NCI-H82 treated with DMSO at 0.1 percent for 48 hours (cell line): Measurements from ENCODE around the gene TTC27.

Experiments used
- DNase-seq: peaks from one replicate; lab custom pipeline; 2025; ENCODE audit not compliant: unreplicated experiment; lab: John Stamatoyannopoulos, UW

TTC27 gene

DNA sequence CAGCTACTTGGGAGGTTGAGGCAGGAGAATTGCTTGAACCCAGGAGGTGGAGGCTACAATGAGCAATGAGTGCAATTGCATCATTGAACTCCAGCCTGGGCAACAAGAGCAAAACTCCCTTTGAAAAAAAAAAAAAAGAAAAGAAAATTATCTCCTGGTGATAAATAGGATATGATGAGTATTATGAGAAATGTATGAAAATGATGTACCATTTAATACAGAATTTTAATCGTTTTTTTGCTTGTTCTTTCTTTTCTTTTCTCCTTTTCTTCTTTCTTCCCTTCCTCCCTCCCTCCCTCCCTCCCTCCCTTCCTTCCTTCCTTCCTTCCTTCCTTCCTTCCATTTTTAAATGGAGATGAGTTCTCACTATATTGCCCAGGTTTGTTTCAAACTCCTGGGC, 40.4 kb downstream of the TTC27 start:
- DNase-seq, result no peak

DNA sequence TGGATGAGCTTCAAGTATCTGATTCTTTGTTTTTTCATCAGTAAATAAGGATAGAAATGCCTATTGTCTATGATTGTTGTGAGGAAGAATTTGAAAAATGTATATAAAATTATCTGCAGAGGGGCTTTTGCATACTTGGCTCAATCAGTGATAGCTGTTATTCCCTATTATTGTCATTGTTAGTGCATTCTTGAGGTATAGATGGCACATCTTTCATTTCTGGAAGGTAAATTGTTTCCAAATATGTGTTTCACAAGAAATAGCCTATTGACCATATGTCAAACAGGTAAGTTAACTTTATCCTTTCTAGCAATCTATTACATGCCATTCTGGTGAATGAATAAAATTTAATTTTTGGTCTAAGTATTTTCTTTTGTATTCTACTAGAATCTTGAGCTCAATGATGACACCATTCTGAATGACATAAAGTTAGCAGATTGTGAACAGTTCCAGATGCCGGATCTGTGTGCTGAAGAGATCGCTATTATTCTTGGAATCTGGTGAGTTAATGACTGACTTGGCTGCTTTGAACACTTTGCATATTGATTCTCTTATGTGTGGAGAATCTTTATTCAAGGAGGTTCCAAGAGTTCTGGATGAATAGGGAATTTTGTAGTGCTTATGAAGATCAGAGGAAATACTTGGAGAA, 44.2 kb downstream of the TTC27 start:
- DNase-seq, result no peak

DNA sequence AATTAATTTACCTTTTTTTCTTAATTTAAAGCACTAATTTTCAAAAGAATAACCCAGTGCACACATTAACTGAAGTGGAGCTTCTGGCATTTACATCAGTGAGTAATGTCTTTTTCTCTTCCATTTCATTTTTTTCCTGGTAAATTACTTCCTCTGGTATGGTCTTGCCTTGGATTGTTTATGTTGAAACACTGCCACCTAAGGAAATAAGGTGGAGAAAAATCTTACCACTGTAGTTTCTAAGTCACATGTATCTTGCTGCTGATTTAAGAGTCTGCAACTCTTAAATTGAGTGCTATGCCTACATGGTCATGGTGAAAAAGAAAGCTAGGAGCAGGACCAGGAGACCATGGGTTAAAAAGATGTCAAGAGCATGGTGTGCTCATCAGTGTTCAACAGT, 51.0 kb downstream of the TTC27 start:
- DNase-seq, result no peak

DNA sequence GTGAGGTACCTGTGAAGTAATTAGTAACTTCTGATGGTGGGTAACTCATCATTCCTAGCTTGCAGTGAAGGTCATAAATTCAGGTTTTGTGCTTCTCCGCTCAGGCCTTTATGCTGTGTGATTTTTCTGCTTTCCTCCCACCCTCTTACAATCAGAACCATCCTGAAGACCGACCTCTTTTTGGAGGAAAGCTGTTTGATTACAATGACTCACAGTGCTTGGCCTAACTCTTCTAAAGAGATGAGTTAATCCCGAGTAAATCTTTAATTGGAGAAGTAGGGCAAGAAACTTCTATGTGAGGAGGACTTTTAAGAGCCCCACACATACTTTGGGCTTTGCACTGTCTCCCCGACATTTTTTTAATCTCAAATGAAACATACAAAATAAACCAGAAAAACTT, 53.1 kb downstream of the TTC27 start:
- no peak for DNase-seq

DNA sequence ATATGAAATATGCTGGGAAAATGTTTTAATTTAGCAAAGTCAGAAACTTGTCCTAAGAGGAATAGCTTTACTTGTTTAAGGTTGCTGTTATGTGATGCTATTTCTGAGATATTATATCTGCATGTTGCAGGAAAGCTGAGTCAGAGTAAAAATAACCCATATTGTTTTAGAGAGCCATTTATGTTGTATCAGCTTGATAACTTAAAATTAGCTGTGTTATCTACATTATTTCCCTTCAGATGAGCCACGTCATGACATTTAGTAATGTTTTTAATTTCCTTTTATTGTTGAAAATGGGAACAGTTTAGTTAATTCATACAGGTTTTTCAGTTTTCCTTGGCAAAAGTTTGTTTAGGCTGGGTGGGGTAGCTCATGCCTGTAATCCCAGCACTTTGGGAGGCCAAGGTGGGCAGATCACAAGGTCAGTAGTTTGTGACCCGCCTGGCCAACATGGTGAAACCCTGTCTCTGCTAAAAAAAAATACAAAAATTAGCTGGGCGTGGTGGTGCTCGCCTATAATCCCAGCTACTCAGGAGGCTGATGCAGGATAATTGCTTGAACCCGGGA, 55.8 kb downstream of the TTC27 start:
- DNase-seq, result no peak

DNA sequence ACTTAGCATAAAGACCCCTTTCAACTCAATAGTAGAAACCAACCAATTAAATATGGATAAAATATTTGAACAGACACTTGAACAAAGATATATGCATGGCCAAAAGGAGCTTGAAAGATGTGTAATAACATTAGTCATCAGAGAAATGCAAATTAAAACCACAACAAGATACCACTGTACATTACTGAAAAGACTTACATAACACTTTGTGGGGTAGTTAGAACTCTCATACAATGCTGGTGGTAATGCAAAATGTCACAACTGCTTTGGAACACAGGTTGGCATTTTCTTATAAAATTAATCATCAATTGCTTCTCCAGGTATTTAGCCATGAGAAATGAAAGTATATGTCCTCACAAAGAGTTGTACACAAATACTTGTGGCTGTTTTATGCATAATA, 60.7 kb downstream of the TTC27 start:
- DNase-seq, result no peak

DNA sequence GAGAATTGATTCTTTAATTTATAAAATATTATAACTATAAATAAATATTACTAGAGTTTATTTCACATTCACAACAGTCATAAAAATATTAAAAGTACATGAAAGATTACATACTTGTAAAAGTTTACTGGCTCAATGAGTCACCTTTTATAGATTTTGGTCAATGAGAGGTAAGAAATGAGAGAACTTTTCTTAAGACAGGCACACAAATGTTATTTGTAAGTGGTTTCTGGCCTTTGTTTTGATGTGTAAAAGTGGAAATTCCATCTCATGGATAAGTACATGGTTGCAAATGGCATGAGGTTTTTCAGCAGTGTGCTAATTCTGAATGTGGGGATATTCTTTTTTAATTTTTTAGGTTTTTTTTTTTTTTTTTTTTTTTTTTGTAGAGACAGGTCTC, 63.8 kb downstream of the TTC27 start:
- no peak for DNase-seq

DNA sequence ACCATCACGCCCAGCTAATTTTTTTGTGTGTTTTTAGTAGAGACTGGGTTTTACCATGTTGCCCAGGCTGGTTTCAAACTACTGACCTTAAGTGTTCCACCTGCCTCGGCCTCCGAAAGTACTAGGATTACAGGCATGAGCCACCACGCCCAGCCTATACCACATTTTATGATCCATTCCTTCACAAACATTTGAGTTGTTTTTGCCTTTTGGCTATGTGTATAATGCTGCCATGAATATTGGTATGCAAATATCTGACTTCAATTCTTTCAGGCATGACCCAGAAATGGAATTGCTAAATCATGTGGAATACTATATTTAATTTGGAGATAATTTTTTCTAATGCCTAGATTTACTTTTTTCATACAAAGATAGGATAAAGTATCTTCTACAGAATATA, 68.6 kb downstream of the TTC27 start:
- DNase-seq, result no peak

DNA sequence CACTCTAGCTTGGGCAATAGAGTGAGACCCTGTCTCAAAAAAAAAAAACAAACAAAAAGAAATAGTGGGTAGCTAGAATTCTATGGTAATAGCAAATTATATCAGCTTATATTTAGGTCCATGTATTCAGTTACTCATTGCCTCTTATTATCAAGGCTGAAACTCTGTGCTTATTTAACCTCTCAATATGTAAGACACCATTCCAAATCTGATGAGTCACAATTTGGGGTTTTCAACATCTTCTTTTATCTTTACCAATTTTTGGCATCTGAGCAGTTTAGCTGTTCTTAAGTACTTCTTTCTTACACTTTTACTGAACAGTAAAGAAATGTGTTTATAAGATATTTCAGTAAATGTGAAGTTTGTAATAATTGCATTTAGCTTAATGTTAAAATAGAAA, 69.3 kb downstream of the TTC27 start:
- DNase-seq, result no peak

DNA sequence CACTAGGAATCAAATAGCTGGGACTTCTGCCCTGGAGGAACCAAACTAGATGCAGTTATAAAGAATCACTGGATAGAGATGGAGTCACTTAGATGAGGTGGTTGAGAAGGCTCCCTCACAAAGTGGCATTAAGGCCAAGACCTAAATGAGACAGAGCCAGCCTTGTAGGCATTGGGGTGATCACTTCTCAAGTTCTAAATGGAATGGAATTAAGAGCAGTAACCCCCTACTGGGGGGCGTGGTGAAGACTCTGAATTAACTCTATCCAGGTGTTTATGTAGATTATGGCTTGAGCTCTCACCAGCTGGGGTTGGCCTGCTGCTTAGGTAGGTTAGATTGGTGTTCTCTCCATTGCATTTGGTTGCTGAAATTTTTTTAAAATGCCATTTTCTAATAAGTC, 71.3 kb downstream of the TTC27 start:
- DNase-seq, result no peak

DNA sequence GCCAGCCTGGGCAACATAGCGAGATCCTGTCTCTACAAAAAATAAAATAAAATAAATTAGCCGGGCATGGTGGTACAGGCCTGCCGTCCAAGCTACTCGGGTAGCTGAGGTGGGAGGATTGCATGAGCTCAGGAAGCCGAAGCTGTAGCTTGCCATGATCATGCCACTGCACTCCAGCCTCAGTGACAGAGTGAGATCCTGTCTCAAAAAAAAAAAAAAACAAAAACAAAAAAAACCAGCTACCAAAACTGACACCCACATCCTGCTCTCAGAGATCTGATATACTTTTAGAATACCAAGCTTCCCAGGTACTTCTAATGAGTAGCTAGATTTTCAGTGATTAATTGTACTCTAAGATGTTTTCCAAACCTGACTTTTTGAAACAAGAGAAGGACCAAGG, 74.0 kb downstream of the TTC27 start:
- no peak for DNase-seq

DNA sequence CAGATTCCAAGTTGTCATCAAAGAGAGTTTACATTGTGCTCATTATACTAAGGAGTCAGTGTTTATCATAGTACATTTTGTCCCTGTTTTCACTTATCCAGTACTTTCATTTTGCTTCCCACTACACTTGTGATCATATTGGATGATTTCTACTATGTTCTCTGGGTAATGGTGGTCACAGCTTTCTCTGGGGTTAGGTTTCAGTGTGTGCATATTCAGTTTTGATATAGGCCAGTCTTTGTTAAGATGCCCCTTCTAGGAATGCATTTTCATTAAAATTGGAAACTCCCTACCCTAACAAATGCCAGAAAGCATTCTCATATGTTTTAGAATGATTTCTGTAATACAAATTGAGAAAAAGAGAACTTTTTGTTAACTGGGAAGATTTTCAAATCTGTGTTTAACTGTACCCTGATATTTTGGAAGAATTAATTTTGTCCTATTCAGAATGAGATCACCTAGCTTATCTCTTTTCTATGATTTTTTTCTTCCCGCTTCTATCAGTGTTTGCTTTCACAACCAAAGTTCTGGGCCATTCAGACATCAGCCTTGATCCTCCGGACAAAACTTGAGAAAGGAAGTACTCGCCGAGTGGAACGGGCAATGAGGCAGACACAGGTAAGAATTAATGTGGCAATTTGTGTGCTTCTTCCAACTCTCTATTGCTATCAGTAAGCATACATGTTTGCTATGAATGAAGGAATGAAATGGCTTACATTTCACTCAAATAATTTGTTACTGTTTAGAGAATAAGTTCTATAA, 74.6 kb downstream of the TTC27 start:
- no peak for DNase-seq

DNA sequence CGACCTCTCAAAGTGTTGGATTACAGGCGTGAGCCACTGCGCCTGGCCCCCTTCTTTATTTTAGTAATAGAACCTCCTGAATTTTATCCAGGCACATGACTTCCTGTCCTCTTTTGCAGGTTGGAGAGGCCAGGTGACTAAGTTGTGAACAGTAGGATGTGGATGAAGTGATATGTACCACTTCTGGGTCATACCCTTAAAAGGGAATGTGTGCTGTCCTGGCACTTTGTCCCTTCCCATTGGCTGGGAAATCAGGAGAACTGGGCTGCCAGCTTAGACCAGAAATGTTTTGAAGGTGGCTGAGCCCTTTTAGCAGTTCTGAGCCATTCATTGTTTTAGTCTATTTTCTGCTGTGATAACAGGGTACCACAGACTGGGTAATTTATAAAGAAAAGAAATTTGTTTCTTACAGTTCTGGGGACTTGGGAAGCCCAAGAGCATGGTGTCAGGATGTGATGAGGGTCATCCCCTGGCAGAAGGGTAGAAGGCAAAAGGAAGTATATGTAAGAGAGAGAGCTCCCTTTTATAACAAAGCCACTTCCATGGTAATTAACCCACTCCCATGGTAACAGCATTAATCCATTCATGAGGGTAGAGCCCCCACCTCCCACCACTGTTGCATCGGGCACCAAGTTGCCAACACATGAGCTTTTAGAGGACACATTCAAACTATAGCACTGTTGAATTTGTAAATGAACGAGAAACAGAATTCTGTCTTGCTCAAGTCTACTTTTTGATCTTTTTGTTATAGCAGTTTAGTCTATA, 79.1 kb downstream of the TTC27 start:
- DNase-seq, result no peak

DNA sequence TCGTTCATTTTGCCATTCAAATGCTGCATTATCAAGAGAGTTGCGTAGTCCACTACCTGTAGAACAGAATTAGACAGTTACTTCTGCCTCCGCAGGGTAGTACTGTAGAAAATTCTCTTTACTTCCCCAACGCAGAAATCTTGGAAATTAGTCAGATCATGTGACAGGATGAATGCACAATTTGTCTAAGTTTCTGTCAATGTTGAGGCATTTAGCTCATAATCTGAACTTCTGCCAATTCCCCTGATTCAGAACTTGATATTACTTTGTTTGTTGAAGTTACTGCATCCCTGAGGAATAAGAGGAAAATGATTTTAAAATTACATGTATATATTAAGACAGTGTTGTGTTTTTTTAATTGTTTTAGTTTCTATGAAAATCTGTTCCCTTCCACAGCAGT, 83.4 kb downstream of the TTC27 start:
- DNase-seq, result no peak

DNA sequence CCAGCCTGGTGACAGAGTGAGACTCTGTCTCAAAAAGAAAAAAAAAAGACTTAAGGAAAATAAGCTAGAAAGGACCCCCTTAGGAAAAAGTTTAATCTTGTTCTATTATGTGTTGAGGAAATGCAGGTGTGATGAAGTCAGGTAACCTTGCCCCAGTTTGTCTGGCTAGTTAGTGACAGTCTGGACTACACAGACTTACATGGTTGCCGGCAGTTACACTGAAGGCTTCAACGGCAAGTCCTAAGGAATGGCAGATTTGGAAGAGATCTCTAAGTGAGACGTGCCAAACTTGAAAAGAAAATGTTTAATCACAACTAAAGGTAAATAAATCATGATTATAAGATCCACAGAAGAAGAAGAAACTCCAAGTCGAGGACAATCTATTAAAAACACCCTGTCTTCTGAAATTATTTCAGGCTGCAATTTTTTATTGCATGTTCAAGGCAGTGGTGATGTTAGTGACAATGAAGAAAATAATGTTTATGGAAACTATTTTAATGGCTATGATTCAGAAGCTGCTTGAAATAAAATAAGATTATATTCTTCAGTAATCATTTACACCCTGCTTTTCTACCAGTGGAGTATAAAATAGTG, 84.2 kb downstream of the TTC27 start:
- DNase-seq, result no peak

DNA sequence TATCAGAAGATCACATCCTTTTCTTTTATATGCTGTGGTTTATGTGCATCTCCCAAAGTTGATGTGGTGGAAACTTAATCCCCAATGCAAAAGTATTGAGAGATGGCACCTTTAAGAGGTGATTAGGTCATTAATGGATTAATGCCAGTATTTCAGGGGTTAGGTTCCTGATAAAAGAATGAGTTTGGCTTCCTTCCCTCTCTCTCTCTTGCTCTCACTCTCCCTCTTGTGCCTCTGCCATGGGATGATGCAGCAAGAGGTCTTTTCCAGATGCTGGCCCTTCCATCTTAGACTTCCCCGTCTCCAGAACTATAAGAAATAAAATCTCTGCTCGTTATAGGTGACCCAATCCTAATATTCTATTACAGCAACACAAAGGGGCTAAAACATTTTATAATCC, 85.0 kb downstream of the TTC27 start:
- no peak for DNase-seq

DNA sequence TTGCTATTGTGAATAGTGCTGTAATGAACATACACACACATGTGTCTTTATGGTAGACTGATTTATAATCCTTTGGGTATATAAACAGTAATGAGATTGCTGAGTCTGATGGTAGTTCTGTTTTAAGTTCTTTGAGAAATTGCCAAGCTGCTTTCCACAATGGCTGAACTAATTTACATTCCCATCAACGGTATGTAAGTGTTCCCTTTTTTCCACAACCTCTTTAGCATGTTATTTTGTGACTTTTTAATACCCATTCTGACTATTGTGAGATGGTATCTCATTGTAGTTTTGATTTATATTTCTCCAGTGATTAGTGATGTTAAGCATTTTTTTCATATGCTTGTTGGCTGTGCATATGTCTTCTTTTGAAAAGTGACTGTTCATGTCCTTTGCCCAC, 86.7 kb downstream of the TTC27 start:
- DNase-seq, result no peak

DNA sequence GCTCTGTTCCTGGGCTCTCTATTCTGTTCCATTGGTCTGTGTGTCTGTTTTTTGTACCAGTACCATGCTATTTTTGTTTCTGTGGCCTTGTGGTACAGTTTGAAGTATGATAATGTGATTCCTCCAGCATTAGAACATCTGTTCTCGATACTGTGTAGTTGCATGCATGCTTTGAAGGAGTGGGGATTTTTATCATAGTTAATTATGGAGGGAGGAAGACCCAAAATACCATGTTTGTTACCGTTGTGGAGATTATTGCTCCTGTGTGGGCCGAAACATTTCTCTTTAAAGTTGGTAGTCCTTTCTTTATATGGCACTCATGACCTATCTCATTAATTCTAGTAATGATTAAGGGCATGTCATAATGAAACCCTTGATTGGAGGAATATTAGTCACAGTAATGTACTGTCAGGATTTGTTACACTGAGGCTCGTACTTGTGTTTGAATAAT, 87.6 kb downstream of the TTC27 start:
- no peak for DNase-seq

DNA sequence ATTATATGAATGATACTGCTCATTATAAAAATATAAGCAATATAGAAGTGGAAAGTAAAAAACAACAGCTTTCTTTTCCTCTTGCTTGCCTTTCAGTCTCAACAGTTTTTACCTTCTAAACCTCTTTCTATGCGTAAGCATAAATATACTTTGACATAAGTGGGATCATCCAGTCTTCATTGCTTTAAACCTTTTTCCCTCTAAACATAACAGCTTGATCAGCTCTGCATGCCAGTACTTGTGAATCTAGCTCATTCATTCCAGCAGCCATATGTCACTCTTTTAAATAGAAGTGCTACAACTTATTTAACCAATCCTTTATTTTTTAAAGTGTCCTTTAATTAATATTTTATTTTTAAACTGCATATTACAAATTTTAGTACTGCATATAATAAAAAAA, 88.1 kb downstream of the TTC27 start:
- peak; percentile 7 for DNase-seq

DNA sequence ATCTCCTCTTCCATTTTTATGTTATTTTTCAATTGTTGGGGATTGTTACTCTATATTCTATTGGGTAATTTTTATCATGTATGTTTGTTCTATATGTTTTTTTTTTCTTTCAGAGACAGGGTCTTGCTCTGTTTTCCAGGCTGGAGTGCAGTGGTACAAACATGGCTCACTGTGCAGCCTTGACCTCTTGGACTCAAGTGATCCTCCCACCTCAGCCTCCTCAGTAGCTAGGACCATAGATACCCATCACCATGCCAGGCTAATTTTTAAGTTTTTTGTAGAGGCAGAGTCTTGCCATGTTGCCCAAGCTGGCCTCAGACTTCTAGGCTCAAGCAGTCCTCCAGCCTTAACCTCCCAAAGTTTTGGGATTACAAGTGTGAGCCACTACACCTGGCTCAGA, 88.7 kb downstream of the TTC27 start:
- DNase-seq, result no peak

DNA sequence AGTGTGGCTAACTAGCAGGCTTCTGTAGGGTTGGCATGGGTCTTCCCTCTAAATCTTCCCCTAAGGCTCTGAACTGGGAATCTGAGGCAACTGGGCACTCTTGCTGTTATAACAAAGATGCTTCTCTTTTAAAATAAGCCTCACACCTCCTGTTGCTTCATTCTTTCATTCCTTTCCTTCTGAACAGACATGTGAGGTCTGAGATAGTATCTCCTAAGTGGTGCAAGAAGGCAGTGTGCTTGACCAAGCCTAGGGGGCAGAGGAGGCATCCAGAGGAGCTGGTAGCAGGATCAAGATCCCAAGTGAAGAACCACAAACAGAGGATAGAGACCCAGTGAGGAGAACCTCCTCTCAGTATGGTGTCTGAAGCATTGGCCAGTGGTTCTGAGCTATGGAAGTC, 90.9 kb downstream of the TTC27 start:
- DNase-seq, result no peak
